ENCODE data around the gene TCTN1.
"Not testable (repeated sequence)": the region's sequence is repeated elsewhere in the genome, so short reads cannot be mapped to it uniquely, and the experiment has no call there.

TCTN1 gene

DNA sequence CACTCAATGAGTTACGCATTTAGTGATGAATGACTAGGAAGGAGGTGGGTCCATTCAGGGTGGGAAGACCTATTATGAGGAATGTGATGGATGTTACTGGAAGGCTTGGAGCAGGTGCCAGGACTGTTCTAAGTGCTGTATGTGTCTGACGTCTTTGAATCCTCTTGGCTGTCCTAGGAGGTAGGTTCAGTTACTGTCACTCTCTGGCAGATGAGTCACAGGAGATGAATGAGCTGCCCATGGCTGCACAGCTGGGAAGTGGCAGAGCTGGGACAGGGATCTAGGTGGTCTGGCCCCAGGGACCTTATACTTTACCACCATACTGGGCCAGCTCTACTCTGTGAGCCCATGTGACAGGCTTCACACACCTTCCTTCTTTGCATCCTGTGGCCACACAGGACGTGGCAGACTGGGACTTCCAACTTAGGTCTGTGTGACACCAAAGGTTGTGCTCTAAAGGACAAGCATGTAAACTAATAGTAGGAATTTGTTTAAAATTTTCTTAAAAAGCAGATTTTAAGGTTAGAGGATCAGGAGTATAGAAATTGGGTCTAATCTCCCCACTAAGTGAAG lies 24.0 kb downstream of the TCTN1 start:
- Histone ChIP-seq H3K27ac (ENCODE audit: insufficient read depth, low read depth, low read length, poor library complexity, severe bottlenecking) (no peak overlapping the region), H3K27me3 (ENCODE audit: control insufficient read depth, insufficient read depth, low read length, poor library complexity, severe bottlenecking) (no peaks in the 10 kb centered on the region), H3K4me1 (ENCODE audit: control insufficient read depth, insufficient read depth, low read length) (peaks cover 14% of the 10 kb centered on the region), H3K36me3 (ENCODE audit: control insufficient read depth, insufficient read depth, low read length) (no peaks in the 10 kb centered on the region), H3K4me3 (ENCODE audit: insufficient read depth, low read depth, low read length) (no peak overlapping the region), H3K9me3 (ENCODE audit: control insufficient read depth, low read length) (no peaks in the 10 kb centered on the region)
- 89 to 91% methylated on average over 3 of the region's 3 CpGs for WGBS, 2 experiments

DNA sequence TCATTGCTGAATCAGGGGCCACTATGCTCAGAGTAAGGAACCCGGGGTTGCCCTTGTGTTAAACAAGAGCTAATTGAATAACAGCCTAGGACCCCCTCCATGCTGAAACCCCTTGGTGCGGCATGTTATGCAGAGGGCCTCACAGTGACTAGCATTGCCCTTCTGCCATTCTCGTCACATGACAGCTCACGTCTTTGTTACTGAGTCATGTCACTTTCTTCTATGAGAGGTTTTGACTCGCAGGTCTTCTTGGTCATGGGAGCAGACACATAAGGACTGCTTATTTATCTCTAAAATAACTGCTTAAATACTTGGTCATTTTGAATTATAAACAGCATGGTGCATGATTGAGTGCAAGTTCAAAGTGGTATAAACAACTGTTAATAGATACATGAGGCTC lies 24.9 kb downstream of the TCTN1 start:
- H3K4me1 ChIP-seq (ENCODE audit: control insufficient read depth, insufficient read depth, low read length): peaks cover 14% of the 10 kb centered on the region
- 69 to 77% methylated on average over 5 of the region's 5 CpGs for WGBS, 2 experiments
- no peaks in the 10 kb centered on the region for H3K36me3 ChIP-seq (ENCODE audit: control insufficient read depth, insufficient read depth, low read length)
- no peak overlapping the region for H3K4me3 ChIP-seq (ENCODE audit: insufficient read depth, low read depth, low read length)
- H3K27ac ChIP-seq (ENCODE audit: insufficient read depth, low read depth, low read length, poor library complexity, severe bottlenecking): no peak overlapping the region
- no peaks in the 10 kb centered on the region for H3K9me3 ChIP-seq (ENCODE audit: control insufficient read depth, low read length)
- no peaks in the 10 kb centered on the region for H3K27me3 ChIP-seq (ENCODE audit: control insufficient read depth, insufficient read depth, low read length, poor library complexity, severe bottlenecking)

DNA sequence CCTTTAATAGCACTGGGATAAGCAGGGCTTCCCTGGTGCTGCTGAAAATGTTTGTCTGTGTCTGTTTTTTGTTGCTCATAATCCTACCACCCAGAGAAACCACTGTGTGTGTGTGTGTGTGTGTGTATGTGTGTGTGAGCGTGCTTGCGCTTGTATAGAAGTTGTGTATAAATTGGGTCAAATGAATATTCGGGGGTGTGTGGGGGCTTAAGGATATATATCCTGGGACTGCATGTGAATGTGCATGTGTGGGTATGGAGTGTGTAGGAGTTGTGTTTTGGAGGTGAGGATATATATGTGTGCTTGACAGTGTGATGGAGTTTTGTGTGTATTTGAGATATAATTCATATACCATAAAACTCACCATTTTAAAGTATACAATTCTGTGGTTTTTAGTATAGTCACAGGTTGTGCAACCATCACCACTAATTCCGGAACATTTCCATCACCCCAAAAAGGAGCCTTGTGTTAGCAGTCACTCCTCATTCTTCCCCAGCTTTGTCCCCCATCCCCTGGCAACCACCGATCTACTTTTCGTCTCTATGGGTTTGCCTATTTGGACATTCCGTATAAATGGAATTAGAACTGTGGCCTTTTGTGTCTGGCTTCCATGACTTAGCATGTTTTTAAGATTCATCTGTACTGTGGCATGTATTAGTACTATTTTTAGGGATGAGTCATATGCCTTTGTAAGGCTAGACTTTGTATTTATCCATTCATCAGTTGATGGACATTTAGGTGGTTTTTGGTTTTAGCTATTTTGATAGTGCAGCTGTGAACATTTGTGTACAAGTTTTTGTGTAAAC lies 25.6 kb downstream of the TCTN1 start:
- 93 to 94% methylated on average over 7 of the region's 7 CpGs for WGBS, 2 experiments
- Histone ChIP-seq H3K27me3 (ENCODE audit: control insufficient read depth, insufficient read depth, low read length, poor library complexity, severe bottlenecking) (no peaks in the 10 kb centered on the region), H3K36me3 (ENCODE audit: control insufficient read depth, insufficient read depth, low read length) (no peaks in the 10 kb centered on the region), H3K4me1 (ENCODE audit: control insufficient read depth, insufficient read depth, low read length) (peaks cover 14% of the 10 kb centered on the region), H3K4me3 (ENCODE audit: insufficient read depth, low read depth, low read length) (no peak overlapping the region), H3K9me3 (ENCODE audit: control insufficient read depth, low read length) (no peaks in the 10 kb centered on the region), H3K27ac (ENCODE audit: insufficient read depth, low read depth, low read length, poor library complexity, severe bottlenecking) (no peak overlapping the region)

DNA sequence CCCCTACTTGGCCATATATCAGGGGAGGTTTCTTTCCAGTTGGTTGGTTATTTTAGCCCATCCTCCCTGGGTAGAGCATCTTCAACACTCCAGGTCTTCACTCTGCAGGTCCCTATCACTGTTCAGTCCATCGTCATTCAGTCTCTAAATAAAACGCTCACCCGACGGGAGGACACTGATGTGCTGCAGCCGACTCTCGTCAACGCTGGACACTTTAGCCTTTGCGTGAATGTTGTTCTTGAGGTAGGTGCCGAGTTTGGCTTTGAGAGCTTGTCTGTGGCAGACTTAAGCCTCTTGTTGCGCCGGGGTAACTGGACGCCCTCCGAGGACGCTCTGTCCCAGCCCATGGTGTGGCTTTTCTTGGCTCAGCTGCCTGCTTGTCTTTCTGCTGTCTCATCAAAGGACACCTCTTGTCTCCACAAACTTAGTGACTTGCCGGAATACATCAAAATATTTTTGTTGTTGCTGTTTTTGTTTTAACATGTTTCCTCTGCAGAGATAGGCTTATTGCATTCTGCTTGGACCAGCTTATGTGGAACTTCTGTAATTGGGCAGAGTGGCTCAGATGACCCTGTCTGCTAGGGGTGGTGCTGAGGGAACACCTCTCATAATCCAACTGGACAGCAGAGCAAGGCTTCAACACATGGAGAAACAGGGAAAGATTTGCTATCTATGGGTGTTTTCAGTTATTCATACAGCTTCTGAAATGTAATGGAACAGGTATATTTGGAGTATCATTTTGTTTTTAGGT lies 26.5 kb downstream of the TCTN1 start:
- 94 to 96% methylated on average over 15 of the region's 15 CpGs for WGBS, 2 experiments
- H3K27me3 ChIP-seq (ENCODE audit: control insufficient read depth, insufficient read depth, low read length, poor library complexity, severe bottlenecking): no peaks in the 10 kb centered on the region
- no peaks in the 10 kb centered on the region for H3K9me3 ChIP-seq (ENCODE audit: control insufficient read depth, low read length)
- H3K27ac ChIP-seq (ENCODE audit: insufficient read depth, low read depth, low read length, poor library complexity, severe bottlenecking): no peak overlapping the region
- peaks cover 14% of the 10 kb centered on the region for H3K4me1 ChIP-seq (ENCODE audit: control insufficient read depth, insufficient read depth, low read length)
- H3K4me3 ChIP-seq (ENCODE audit: insufficient read depth, low read depth, low read length): no peak overlapping the region
- no peaks in the 10 kb centered on the region for H3K36me3 ChIP-seq (ENCODE audit: control insufficient read depth, insufficient read depth, low read length)

DNA sequence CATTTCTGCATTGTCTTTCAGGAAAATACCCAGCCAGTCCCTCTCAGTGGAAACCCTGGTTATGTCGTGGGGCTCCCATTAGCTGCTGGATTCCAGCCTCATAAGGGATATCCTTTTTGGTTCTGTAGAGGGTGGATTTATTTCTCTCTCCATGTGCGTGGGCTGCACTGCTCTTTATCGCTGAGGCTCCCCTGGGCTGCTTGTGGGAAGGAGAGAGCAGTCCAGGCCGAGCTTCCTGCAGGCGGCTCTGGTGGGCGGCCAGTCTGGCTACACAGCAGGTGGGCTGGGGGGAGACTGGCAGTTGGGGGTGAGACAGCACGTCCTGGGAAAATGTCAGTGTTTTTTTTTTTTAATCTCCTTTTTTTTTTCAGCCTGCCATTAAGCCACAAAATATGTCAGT lies 27.6 kb downstream of the TCTN1 start:
- no peaks in the 10 kb centered on the region for H3K36me3 ChIP-seq (ENCODE audit: control insufficient read depth, insufficient read depth, low read length)
- no peaks in the 10 kb centered on the region for H3K27me3 ChIP-seq (ENCODE audit: control insufficient read depth, insufficient read depth, low read length, poor library complexity, severe bottlenecking)
- no peak overlapping the region for H3K27ac ChIP-seq (ENCODE audit: insufficient read depth, low read depth, low read length, poor library complexity, severe bottlenecking)
- H3K4me1 ChIP-seq (ENCODE audit: control insufficient read depth, insufficient read depth, low read length): peaks cover 14% of the 10 kb centered on the region
- no peak overlapping the region for H3K4me3 ChIP-seq (ENCODE audit: insufficient read depth, low read depth, low read length)
- 24 to 31% methylated on average over 7 of the region's 7 CpGs for WGBS, 2 experiments
- H3K9me3 ChIP-seq (ENCODE audit: control insufficient read depth, low read length): no peaks in the 10 kb centered on the region

DNA sequence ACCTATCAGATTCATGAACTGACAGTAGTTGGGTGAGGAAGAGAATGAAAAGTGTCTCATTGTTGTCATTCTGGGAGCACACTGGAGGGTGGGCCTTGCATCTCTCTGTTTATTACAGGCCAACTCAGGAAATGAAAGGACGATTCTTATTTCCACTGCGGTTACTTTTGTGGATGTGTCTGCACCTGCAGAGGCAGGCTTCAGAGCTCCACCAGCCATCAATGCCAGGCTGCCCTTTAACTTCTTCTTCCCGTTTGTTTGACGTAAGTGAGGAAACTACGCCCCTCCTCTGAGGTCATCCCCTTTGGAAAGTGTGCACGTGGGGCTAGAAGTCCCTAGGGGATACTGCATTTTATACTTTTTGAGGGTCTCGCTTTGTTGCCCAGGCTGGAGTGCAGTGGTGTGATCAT lies 33.7 kb downstream of the TCTN1 start:
- Histone ChIP-seq H3K36me3 (ENCODE audit: control insufficient read depth, insufficient read depth, low read length) (no peaks in the 10 kb centered on the region), H3K9me3 (ENCODE audit: control insufficient read depth, low read length) (no peaks in the 10 kb centered on the region), H3K4me1 (ENCODE audit: control insufficient read depth, insufficient read depth, low read length) (no peaks in the 10 kb centered on the region), H3K27me3 (ENCODE audit: control insufficient read depth, insufficient read depth, low read length, poor library complexity, severe bottlenecking) (no peaks in the 10 kb centered on the region), H3K27ac (ENCODE audit: insufficient read depth, low read depth, low read length, poor library complexity, severe bottlenecking) (no peak overlapping the region), H3K4me3 (ENCODE audit: insufficient read depth, low read depth, low read length) (no peak overlapping the region)
- 89 to 92% methylated on average over 7 of the region's 7 CpGs for WGBS, 2 experiments

DNA sequence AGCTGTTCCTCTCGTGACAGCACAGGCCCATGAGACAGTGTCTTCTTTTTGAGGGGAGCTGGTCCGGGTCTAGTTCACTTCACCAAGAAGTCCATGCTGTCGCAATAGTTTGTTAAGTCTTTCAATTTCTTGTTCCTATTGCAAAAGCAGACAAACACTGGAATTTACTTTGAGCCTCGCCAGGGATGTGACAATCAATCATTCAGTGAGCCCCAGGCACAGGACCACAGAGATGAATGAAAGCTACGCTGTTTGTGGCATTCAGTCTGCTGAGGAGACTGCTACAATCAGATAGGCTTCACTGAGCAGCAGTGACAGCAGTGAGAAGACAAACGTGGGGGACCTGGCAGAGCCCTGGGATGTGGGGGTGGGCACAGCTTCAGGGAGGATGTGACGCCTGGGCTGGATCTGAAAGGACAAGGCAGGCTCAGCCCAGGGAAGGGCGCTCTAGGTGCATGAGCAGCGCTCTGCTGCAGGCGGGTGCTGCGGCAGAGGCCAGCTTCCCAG lies 35.5 kb downstream of the TCTN1 start:
- 66 to 75% methylated on average over 11 of the region's 11 CpGs for WGBS, 2 experiments
- Histone ChIP-seq H3K27me3 (ENCODE audit: control insufficient read depth, insufficient read depth, low read length, poor library complexity, severe bottlenecking) (no peaks in the 10 kb centered on the region), H3K36me3 (ENCODE audit: control insufficient read depth, insufficient read depth, low read length) (no peaks in the 10 kb centered on the region), H3K27ac (ENCODE audit: insufficient read depth, low read depth, low read length, poor library complexity, severe bottlenecking) (no peak overlapping the region), H3K9me3 (ENCODE audit: control insufficient read depth, low read length) (no peaks in the 10 kb centered on the region), H3K4me1 (ENCODE audit: control insufficient read depth, insufficient read depth, low read length) (no peaks in the 10 kb centered on the region), H3K4me3 (ENCODE audit: insufficient read depth, low read depth, low read length) (no peak overlapping the region)

DNA sequence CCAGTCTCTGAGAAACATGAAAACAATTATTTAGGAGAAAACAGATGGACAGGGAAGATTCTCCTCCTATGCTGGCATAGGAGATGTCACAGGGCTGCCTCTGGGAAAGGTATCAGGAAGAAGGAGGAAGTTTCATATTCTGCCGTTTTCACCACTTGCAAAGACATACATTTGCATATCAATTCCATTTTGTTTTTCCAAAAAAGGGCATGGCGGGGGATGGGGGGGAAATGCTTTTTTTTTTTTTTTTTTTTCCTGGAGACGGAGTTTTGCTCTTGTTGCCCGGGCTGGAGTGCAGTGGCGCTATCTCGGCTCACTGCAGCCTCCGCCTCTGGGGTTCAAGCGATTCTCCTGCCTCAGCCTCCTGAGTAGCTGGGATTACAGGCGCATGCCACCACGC lies 40.3 kb downstream of the TCTN1 start:
- not testable (repeated sequence) for H3K27me3 ChIP-seq (ENCODE audit: control insufficient read depth, insufficient read depth, low read length, poor library complexity, severe bottlenecking); H3K27ac ChIP-seq (ENCODE audit: insufficient read depth, low read depth, low read length, poor library complexity, severe bottlenecking); H3K4me3 ChIP-seq (ENCODE audit: insufficient read depth, low read depth, low read length); H3K9me3 ChIP-seq (ENCODE audit: control insufficient read depth, low read length); H3K36me3 ChIP-seq (ENCODE audit: control insufficient read depth, insufficient read depth, low read length); H3K4me1 ChIP-seq (ENCODE audit: control insufficient read depth, insufficient read depth, low read length)
- 83 to 89% methylated on average over 9 to 10 of the region's 10 CpGs for WGBS, 2 experiments

DNA sequence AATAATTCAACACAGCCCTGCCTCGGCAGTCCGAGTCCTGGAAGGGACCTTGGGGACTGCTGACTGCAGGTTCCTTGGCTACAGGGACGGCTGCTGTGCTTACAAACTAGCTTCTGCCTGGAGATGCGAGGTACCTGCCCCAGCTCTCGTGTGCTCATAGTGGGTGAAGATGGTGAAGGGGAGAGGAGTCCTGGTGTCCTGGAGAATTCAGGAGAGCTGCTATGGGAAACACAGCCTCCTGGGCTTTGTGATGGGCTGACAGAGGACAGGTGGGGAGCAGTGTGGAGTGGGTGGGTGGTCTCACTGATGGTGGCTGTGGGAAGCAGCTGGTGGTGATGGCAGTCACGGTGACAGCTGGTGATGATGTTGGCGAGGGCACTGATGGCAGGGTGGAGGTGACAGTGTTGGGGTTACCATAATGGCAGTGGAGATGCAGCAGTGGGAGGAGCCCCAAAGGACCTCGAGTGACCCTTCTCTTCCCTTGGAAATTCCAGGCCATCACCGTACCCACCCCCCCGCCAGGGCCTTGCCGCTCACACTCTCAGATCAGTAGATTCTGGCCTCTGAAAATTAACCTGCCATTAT lies 42.2 kb downstream of the TCTN1 start:
- Histone ChIP-seq H3K4me3 (ENCODE audit: insufficient read depth, low read depth, low read length) (no peak overlapping the region), H3K9me3 (ENCODE audit: control insufficient read depth, low read length) (no peaks in the 10 kb centered on the region), H3K36me3 (ENCODE audit: control insufficient read depth, insufficient read depth, low read length) (no peaks in the 10 kb centered on the region), H3K27me3 (ENCODE audit: control insufficient read depth, insufficient read depth, low read length, poor library complexity, severe bottlenecking) (no peaks in the 10 kb centered on the region), H3K4me1 (ENCODE audit: control insufficient read depth, insufficient read depth, low read length) (no peaks in the 10 kb centered on the region), H3K27ac (ENCODE audit: insufficient read depth, low read depth, low read length, poor library complexity, severe bottlenecking) (no peak overlapping the region)
- WGBS, 2 experiments: 90 to 91% methylated on average over 11 of the region's 11 CpGs

DNA sequence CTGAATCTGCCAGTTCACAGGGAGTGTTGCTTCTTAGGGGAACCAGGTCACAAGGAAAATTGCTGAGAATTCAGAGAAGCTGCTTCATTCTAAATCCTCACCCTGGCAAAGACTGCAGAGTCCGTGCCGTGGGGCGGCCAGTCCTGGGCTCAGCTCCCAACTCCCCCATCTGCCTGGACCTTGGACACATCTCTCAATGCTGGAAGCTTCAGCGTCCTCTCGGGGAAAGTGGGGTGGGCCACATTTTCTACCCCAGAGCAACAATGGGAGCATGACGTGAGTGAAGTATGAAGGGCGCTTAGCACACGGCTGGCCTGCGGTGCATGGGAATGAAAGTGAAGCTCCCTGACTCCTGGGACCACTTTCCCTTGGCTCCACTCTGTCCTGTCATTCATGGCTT lies 43.8 kb downstream of the TCTN1 start:
- Histone ChIP-seq H3K27me3 (ENCODE audit: control insufficient read depth, insufficient read depth, low read length, poor library complexity, severe bottlenecking) (no peaks in the 10 kb centered on the region), H3K9me3 (ENCODE audit: control insufficient read depth, low read length) (no peaks in the 10 kb centered on the region), H3K36me3 (ENCODE audit: control insufficient read depth, insufficient read depth, low read length) (no peaks in the 10 kb centered on the region), H3K4me1 (ENCODE audit: control insufficient read depth, insufficient read depth, low read length) (no peaks in the 10 kb centered on the region), H3K4me3 (ENCODE audit: insufficient read depth, low read depth, low read length) (no peak overlapping the region), H3K27ac (ENCODE audit: insufficient read depth, low read depth, low read length, poor library complexity, severe bottlenecking) (no peak overlapping the region)
- WGBS, 2 experiments: 95% methylated on average over 9 of the region's 9 CpGs

Data from ectodermal cell (in vitro differentiated cells).